Heart right ventricle (tissue), 16 donors: ENCODE results near the gene TRPM3. TPM values are rescaled to one million over a fixed set of nuclear protein-coding genes. Genes with fewer than 3 reads are reported as not detected.

Experiments used
- ATAC-seq, 8 donors: fragments of 200-7000 bp; cut with Tn5 transposase; one replicate each; pipeline ENCODE4 v1.9.1; 2020; ENCODE audit warnings: mild to moderate bottlenecking in 8 of 8, moderate library complexity in 8 of 8, moderate number of reproducible peaks in 1 of 8
- DNase-seq, 2 donors: peaks; one replicate each; pipeline ENCODE4 v3.0.0-alpha.2; 2020
- H3K27ac ChIP-seq, 10 donors: fragments of 200-600 bp; sonication (generic) in 2 of 10; one replicate each; pipeline versions ENCODE4 v1.5.0 to v1.8.0; 2020 to 2022; ENCODE audit warnings: mild to moderate bottlenecking in 3 of 10
- H3K27me3 ChIP-seq, 7 donors: fragments of 200-600 bp; one replicate each; pipeline ENCODE4 v1.8.0; 2021 to 2022; ENCODE audit warnings: mild to moderate bottlenecking in 2 of 7
- H3K36me3 ChIP-seq, 9 donors: fragments of 200-600 bp; sonication (generic) in 1 of 9; one replicate each; pipeline versions ENCODE4 v1.5.0 to v1.8.0; 2020 to 2022; ENCODE audit warnings: mild to moderate bottlenecking in 2 of 9
- H3K4me1 ChIP-seq, 9 donors: fragments of 200-600 bp; sonication (generic) in 1 of 9; one replicate each; pipeline versions ENCODE4 v1.5.0 to v1.8.0; 2020 to 2022; ENCODE audit warnings: mild to moderate bottlenecking in 4 of 9
- H3K4me3 ChIP-seq, 10 donors: fragments of 200-600 bp; sonication (generic) in 2 of 10; one replicate each; pipeline versions ENCODE4 v1.5.0 to v1.8.0; 2020 to 2022; ENCODE audit warnings: mild to moderate bottlenecking in 7 of 10, moderate library complexity in 2 of 10
- H3K9me3 ChIP-seq, 11 donors: fragments of 200-600 bp in 10 of 11; sonication (generic) in 2 of 11; one replicate each; pipeline versions ENCODE4 v1.5.0 to v1.8.0; 2013 to 2022; ENCODE audit warnings: mild to moderate bottlenecking in 2 of 11, control low read depth in 1 of 11, moderate library complexity in 1 of 11
- WGBS, 2 donors: extraction: QIAGEN DNeasy Blood & Tissue Kit; methylation state at CpG; one replicate each; pipeline ENCODE4 v1.1.7; 2013; ENCODE audit warnings: inconsistent platforms in 1 of 2; 5-methylcytosine and 5-hydroxymethylcytosine counted together
- intact Hi-C, 10 donors: fragments of 100-400 bp; cut with DNase I; formaldehyde crosslinking; loops; one replicate each; pipeline versions ENCODE4 v1.11.1 to v1.14.2; 2022
- polyA plus RNA-seq, 2 donors: library from polyadenylated mRNA; stranded (reverse); fragments of 200-250 nt; gene quantifications; one replicate each; pipeline ENCODE4 v1.2.3, GENCODE V29; 2013
- total RNA-seq, 10 donors: library from RNA; stranded (reverse); fragmentation: NEBNext Ultra II Directional in 3 of 10; extraction: Animal tissue kit (Norgen Biotek cat#: 25700) in 3 of 10; gene quantifications; one replicate each; pipeline versions ENCODE4 v1.2.1 to v1.2.4, GENCODE V29; 2021 to 2023
- TF ChIP-seq, protein P1 (sequence below), 9 donors: fragments of 200-600 bp; sonication (generic) in 2 of 9; IDR thresholded peaks; one replicate each; pipeline versions ENCODE4 v1.5.0 to v1.8.0; 2021 to 2022; ENCODE audit warnings: antibody characterized with exemption in 9 of 9, mild to moderate bottlenecking in 5 of 9, moderate library complexity in 1 of 9
- donor health status: Arrhythmogenic right ventricular cardiomyopathy.
- donor health status: ischemic (EF 13 %, LVEDD 7.1; RV severe dilation, severe dysfunction).
- donor health status: healthy with polysubstance abuse.
- donor health status: DM: no; HTN: yes; CAD: no.
- donor health status: DM: no; HTN: no; CAD: no.
- donor health status: ischemic (EF 25% LVEDD 6.9; RV normal size, moderate dysfunction).
- donor health status: ischemic (EF 25% LVEDD 5.7; RV mildly dilated, moderate dysfunction).
- donor health status: healthy.
- donor health status: DM: yes; HTN: yes; CAD: no.
- donor health status: Ischemic cardiomyopathy.
- donor health status: ischemic (EF 35%, LVEDD 5.7; RV mildly dilated, moderate dysfunction).
- donor health status: nonischemic (EF 11% LVEDD 7.7; RV severe dilation, severe dysfunction).
- donor health status: DM: yes; HTN: yes; CAD: no.
- donor health status: PGD.
- donor health status: ischemic (EF 29% LVEDD 5.4; RV normal size, mild dysfunction).
- donor health status: nonischemic (EF 23%, LVEDD 6.1; RV moderate dilation, normal function).

The TRPM3 gene
- total and polyA plus RNA-seq, 12 donors: 0.05 to 1.3 (median 0.16) TPM; not detected in 1

DNA sequence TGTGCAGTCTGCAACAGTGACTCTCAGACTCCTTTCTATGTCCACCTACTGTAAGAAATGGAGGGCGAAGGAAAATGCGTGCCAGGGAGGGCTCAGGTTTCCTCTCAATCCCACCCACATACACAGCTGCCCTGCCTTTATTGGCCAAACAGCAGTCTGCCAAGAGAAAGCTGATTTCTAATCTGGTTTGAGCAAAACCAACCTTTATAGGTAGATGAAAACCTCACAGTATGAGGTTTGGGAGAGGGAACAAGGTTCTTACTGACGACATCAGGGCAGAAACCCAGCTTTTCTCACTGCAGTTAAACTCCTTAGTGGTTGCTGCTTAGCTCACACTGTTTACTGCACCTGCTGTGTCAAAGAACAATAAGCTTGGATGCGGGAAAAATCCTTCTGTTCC, 554.7 kb downstream of the TRPM3 start:
- ATAC-seq (no peak), DNase-seq (no peak)
- Histone ChIP-seq H3K4me3 (no peak overlapping the region), H3K36me3 (no peaks in the 10 kb centered on the region), H3K4me1 (peaks cover 0 to 32% (median 0%) of the 10 kb centered on the region in 9 donors), H3K9me3 (no peaks in the 10 kb centered on the region), H3K27ac (no peak overlapping the region), H3K27me3 (no peaks in the 10 kb centered on the region)
- 79 to 83% methylated on average over 4 of the region's 4 CpGs for WGBS, 2 donors
- TF ChIP-seq, protein P1, sequence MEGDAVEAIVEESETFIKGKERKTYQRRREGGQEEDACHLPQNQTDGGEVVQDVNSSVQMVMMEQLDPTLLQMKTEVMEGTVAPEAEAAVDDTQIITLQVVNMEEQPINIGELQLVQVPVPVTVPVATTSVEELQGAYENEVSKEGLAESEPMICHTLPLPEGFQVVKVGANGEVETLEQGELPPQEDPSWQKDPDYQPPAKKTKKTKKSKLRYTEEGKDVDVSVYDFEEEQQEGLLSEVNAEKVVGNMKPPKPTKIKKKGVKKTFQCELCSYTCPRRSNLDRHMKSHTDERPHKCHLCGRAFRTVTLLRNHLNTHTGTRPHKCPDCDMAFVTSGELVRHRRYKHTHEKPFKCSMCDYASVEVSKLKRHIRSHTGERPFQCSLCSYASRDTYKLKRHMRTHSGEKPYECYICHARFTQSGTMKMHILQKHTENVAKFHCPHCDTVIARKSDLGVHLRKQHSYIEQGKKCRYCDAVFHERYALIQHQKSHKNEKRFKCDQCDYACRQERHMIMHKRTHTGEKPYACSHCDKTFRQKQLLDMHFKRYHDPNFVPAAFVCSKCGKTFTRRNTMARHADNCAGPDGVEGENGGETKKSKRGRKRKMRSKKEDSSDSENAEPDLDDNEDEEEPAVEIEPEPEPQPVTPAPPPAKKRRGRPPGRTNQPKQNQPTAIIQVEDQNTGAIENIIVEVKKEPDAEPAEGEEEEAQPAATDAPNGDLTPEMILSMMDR (IDR thresholded peaks at IDR 0.05): no peak
- intact Hi-C loops: loop anchor here in 1 of 10 donors (10.0 kb wide), 1 partner anchor 72 kb away; no protein-coding TSS in a partner anchor

DNA sequence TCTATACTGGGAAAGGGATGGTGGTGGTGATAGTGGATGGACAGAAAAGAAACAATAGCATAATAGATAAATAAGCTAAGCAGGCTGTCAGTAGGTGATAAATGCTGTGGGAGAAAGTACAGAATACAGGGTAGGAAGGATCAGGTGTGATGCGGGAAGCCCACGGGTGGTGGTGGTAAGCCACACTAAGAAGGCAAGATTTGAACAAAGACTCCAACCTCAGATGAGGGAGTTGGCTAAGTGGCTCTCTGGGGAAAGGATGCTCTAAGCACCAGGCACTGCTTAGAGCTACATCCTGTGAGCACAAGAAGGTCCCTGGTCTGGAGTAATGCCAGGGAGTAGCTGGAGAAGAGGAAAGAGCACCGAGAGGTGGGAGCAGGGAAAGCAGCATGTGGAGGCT, 555.4 kb downstream of the TRPM3 start:
- Histone ChIP-seq H3K9me3 (no peaks in the 10 kb centered on the region), H3K27ac (no peak overlapping the region), H3K4me3 (no peak overlapping the region), H3K4me1 (peaks cover 0 to 39% (median 0%) of the 10 kb centered on the region in 9 donors), H3K36me3 (no peaks in the 10 kb centered on the region), H3K27me3 (no peaks in the 10 kb centered on the region)
- intact Hi-C loops: loop anchor here in 1 of 10 donors (10.0 kb wide), 1 partner anchor 71 kb away; no protein-coding TSS in a partner anchor
- 74 to 82% methylated on average over 3 of the region's 3 CpGs for WGBS, 2 donors
- TF ChIP-seq, protein P1 (IDR thresholded peaks at IDR 0.05): no peak
- ATAC-seq: no peak
- no peak for DNase-seq

DNA sequence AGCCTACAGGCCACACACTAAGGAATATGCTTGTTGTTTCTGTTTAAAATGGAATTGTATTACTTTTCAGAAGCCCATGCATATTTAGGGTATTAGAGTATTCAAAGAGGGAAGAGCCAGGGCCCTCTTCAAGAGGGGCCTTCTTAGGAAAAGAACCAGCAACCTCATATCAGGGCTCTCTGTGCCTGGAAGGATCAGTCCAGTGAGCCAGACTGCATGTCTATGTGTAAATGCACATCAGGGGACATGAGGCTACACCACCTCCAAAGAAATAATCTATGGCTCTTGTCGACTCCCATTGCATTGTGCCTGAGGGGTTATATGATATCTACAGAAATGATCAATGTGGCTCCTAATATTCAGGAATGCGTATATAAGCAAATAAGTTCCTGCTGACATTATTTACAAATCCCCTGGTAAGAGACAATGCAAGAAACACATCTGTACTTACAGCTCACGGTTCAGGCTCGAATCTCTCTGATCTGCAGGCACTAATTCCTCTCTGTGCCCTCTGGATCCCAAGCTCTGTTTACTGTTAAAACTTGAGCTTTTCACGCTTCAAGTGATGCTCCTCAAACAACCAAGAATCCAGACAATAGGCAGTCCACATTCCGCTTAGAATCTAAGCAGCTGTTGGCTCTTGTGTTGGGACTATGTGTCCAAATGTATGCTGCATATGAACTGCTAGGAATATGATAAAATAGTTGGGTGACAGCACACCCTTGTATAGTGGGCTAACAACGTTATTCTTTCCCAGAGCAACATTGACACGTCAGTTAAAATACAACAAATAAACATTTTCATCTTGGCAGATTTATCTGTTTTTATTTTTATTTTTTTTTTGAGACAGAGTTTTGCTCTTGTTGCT, 556.7 kb downstream of the TRPM3 start:
- intact Hi-C loops: loop anchor here in 1 of 10 donors (10.0 kb wide), 1 partner anchor 70 kb away; no protein-coding TSS in a partner anchor
- Histone ChIP-seq H3K36me3 (no peaks in the 10 kb centered on the region), H3K9me3 (no peaks in the 10 kb centered on the region), H3K27ac (peak overlapping the region in 4 of 10 donors; percentile 22 to 91 (median 28)), H3K27me3 (no peaks in the 10 kb centered on the region), H3K4me3 (no peak overlapping the region), H3K4me1 (peaks cover 0 to 39% (median 0%) of the 10 kb centered on the region in 9 donors)
- TF ChIP-seq, protein P1 (IDR thresholded peaks at IDR 0.05): no peak
- no peak for DNase-seq
- WGBS, 2 donors: 83 to 90% methylated on average over 8 of the region's 8 CpGs
- ATAC-seq: no peak

DNA sequence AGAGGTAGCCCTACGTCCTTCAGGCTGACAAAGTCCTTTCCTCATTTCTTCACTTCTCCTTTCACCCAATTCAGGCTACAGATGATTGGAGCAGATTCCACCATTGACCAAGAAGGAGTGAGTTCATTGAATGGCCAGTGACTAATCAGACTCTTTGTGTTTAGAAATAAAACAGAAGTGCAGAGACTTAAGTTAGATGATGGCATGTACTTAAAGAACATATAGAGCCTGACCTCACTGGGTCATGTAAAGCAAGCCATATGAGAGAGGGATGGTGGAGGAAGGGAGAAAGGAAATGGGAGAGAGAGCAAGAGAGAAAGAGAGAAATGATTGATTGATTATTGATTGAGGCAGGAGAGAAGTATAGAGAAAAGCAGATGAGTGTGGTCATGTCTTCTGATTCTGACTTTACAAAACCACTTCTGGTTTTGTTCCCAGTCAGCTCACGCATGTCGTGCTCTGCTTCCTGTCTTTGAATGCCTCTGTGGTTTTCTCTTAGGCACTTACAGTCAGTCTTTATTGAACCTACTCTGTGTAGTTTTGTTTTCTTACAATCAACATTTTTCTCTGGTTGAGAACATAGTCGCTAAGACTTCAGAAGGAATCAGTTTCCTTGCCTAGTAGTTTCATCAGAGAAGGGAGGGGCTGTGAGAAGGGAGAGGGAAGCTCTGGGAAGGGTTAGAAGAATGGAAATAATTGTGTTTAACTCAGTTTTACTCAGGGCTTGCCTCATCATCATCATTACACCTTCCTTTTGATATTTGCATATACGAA, 557.8 kb downstream of the TRPM3 start:
- TF ChIP-seq, protein P1 (IDR thresholded peaks at IDR 0.05): no peak

More for the DNA sequence above, 557.8 kb downstream of the TRPM3 start:
- intact Hi-C loops: loop anchor here in 2 of 10 donors (2.0 to 10.0 kb wide), 2 partner anchors 13 to 69 kb away; no protein-coding TSS in a partner anchor
- H3K4me3 ChIP-seq: no peak overlapping the region
- ATAC-seq: peak in 7 of 8 donors; percentile 32 to 79 (median 66)
- no peaks in the 10 kb centered on the region for H3K27me3 ChIP-seq
- no peaks in the 10 kb centered on the region for H3K9me3 ChIP-seq
- peak overlapping the region in 6 of 10 donors; percentile 1 to 91 (median 24) for H3K27ac ChIP-seq
- WGBS, 2 donors: 71 to 79% methylated on average over 5 of the region's 5 CpGs
- DNase-seq: no peak
- H3K4me1 ChIP-seq: peaks cover 0 to 39% (median 0%) of the 10 kb centered on the region in 9 donors
- H3K36me3 ChIP-seq: no peaks in the 10 kb centered on the region
